ENCODE results near the gene MED7. TPM values are rescaled to one million over a fixed set of nuclear protein-coding genes. Genes with fewer than 3 reads are reported as not detected.
A peak's percentile ranks its signal among the peaks of the same experiment; 100 is the strongest.

MED7 gene
- total and polyA plus RNA-seq, 10 of the 15 experiments (the other 5 are each of a cell fraction or from before 2014, with no cell fraction given): 9.3 to 47.7 (median 22.7) TPM

- TF ChIP-seq ZNF687 (IDR thresholded peaks at IDR 0.05) (0 out of 2 replicates have a peak, but pooled peaks have one; percentile 29), FOXM1 (IDR thresholded peaks at IDR 0.05; ENCODE audit: low read depth, low read length) (no peak), MYB (IDR thresholded peaks at IDR 0.05; ENCODE audit: borderline replicate concordance, low read depth, low read length) (no peak), CREB1 (IDR thresholded peaks at IDR 0.05; ENCODE audit: low read depth) (peak; percentile 70), BMI1 (IDR thresholded peaks at IDR 0.05; ENCODE audit: borderline replicate concordance) (no peak), RAD51 (IDR thresholded peaks at IDR 0.05) (peak; percentile 46; the same call in 1 of the 2 replicates), NBN (IDR thresholded peaks at IDR 0.05) (0 out of 2 replicates have a peak, but pooled peaks have one; percentile 31), NRF1 (conservative IDR thresholded peaks at IDR 0.05; ENCODE audit: low read depth, low read length) (no peak), ZNF622 (IDR thresholded peaks at IDR 0.05) (no peak), SUPT20H (IDR thresholded peaks at IDR 0.05; ENCODE audit: borderline replicate concordance, control insufficient read depth, low read depth, low read length) (no peak), ASH2L (IDR thresholded peaks at IDR 0.05; ENCODE audit: borderline replicate concordance, low read depth) (no peak), KDM1A (IDR thresholded peaks at IDR 0.05; ENCODE audit: borderline replicate concordance) (no peak), SPI1 (IDR thresholded peaks at IDR 0.05; ENCODE audit: borderline replicate concordance, insufficient read depth, low read depth, low read length) (no peak), ZNF592 (IDR thresholded peaks at IDR 0.05) (no peak), MYC (IDR thresholded peaks at IDR 0.05; ENCODE audit: insufficient read depth, insufficient read length, insufficient replicate concordance, low read length, severe bottlenecking) (no peak), MXI1 (IDR thresholded peaks at IDR 0.05; ENCODE audit: low read depth, low read length) (no peak), MEF2A (IDR thresholded peaks at IDR 0.05; ENCODE audit: insufficient read depth, low read depth, low read length) (no peak), NR2F1 (conservative IDR thresholded peaks at IDR 0.05) (no peak), BHLHE40 (IDR thresholded peaks at IDR 0.05; ENCODE audit: borderline replicate concordance in 1 of 2, low read depth in 2 of 2, low read length in 1 of 2) (peak in 1 of 2 experiments; percentile 29; a peak in 1 of 4 replicates), SMAD1 (IDR thresholded peaks at IDR 0.05; ENCODE audit: low read depth, partially characterized antibody) (no peak), ESRRA (IDR thresholded peaks at IDR 0.05; ENCODE audit: low read length) (no peak), SUZ12 (IDR thresholded peaks at IDR 0.05; ENCODE audit: unreplicated experiment) (no peak), TAF1 (IDR thresholded peaks at IDR 0.05; ENCODE audit: borderline replicate concordance, low read depth, low read length) (no peak), POLR2AphosphoS5 (IDR thresholded peaks at IDR 0.05; ENCODE audit: low read length) (0 out of 2 replicates have a peak, but pooled peaks have one; percentile 16), ZZZ3 (IDR thresholded peaks at IDR 0.05; ENCODE audit: control insufficient read depth, insufficient read length, low read depth) (no peak)
These were observed 33.7 kb downstream of the MED7 start, which contains the start of gene HAVCR2 (continued) for GRCh38 chr5:157108976-157109375.

All from GM12878 (cell line).